Measurements from ENCODE around the gene MYF5. TPM values are rescaled to one million over a fixed set of nuclear protein-coding genes. Genes with fewer than 3 reads are reported as not detected.

MYF5 gene
- total RNA-seq, 1 experiment from 2014 or later = not detected

GRCh38 chr12:80697270-80697887 lies 19.3 kb upstream of the MYF5 start:
- H2BK5ac ChIP-seq (ENCODE audit: insufficient read length, low read length) = no peak overlapping the region
- H3K27ac ChIP-seq (ENCODE audit: insufficient read length, low read depth, low read length) = no peak overlapping the region
- H3K4ac ChIP-seq (ENCODE audit: low read depth, low read length) = no peak overlapping the region
- no peak overlapping the region for H3K27ac Mint-ChIP-seq
- no CpG with 5 or more reads among the region's 2 CpGs for WGBS (ENCODE audit: extremely low coverage, insufficient read length, low lambda C conversion rate)
- H3K27me3 Mint-ChIP-seq (ENCODE audit: low read depth) = peaks cover 14% of the 10 kb centered on the region
- H3K4me1 Mint-ChIP-seq = peaks cover 6 to 9% of the 10 kb centered on the region in 2 experiments
- no peaks in the 10 kb centered on the region for H3K79me2 ChIP-seq (ENCODE audit: insufficient read depth, low read length)
- H3K14ac ChIP-seq (ENCODE audit: insufficient read depth, low read length) = no peak overlapping the region
- DNase-seq = no peak
- no peak overlapping the region for H2BK120ac ChIP-seq (ENCODE audit: low read depth, low read length, poor library complexity, severe bottlenecking)
- no peak overlapping the region for H3K4me2 ChIP-seq (ENCODE audit: insufficient read depth, insufficient read length, low read length)
- no peak overlapping the region for H3K4me3 Mint-ChIP-seq
- no peak overlapping the region for H3K56ac ChIP-seq (ENCODE audit: insufficient read length, low read depth, low read length)
- no peak overlapping the region for H4K91ac ChIP-seq (ENCODE audit: insufficient read length, low read depth, low read length)
- no peaks in the 10 kb centered on the region for H3K9me3 ChIP-seq (ENCODE audit: control insufficient read depth, low read depth, low read length)
- no peak overlapping the region for H2BK20ac ChIP-seq (ENCODE audit: low read depth, low read length, poor library complexity, severe bottlenecking)
- H3K9ac ChIP-seq (ENCODE audit: extremely low read depth, insufficient read length, low read length) = no peak overlapping the region
- H2AK5ac ChIP-seq (ENCODE audit: insufficient read length, low read length) = no peak overlapping the region
- H3K79me1 ChIP-seq (ENCODE audit: insufficient read depth, low read depth, low read length, poor library complexity, severe bottlenecking) = no peaks in the 10 kb centered on the region
- no peak overlapping the region for H3T11ph ChIP-seq (ENCODE audit: low read length)
- H3K23ac ChIP-seq (ENCODE audit: insufficient read length, low read depth, low read length) = no peak overlapping the region
- no peaks in the 10 kb centered on the region for H4K20me1 ChIP-seq (ENCODE audit: control insufficient read depth, insufficient read depth, insufficient read length)
- no peak overlapping the region for H3K18ac ChIP-seq (ENCODE audit: insufficient read length, low read depth, low read length)
- H4K5ac ChIP-seq (ENCODE audit: insufficient read length, low read depth, low read length) = no peak overlapping the region
- no peak overlapping the region for H2BK12ac ChIP-seq (ENCODE audit: insufficient read length, low read depth, low read length)
- H2BK15ac ChIP-seq (ENCODE audit: low read depth, low read length) = no peak overlapping the region
- TF ChIP-seq CTCF (conservative IDR thresholded peaks at IDR 0.05) = no peak
- H3K36me3 Mint-ChIP-seq (ENCODE audit: insufficient read depth in 1 of 3, low read depth in 3 of 3) = no peaks in the 10 kb centered on the region
- no peaks in the 10 kb centered on the region for H3K27me3 ChIP-seq (ENCODE audit: insufficient read depth, low read length)
- H3K23me2 ChIP-seq (ENCODE audit: insufficient read length, low read depth, low read length, poor library complexity, severe bottlenecking) = no peaks in the 10 kb centered on the region
- H3K9me3 Mint-ChIP-seq = no peaks in the 10 kb centered on the region
- no peak overlapping the region for H2AFZ ChIP-seq (ENCODE audit: low read length)
- no peaks in the 10 kb centered on the region for H3K4me1 ChIP-seq (ENCODE audit: insufficient read depth, low read length)
- no peak overlapping the region for H4K8ac ChIP-seq (replicated peaks; ENCODE audit: insufficient read length, low read depth, low read length)

All from H9 (cell line).